HepG2 (cell line): ENCODE data around the gene LIPN. TPM values are rescaled to one million over a fixed set of nuclear protein-coding genes. Genes with fewer than 3 reads are reported as not detected.

ENCODE experiments used
- ATAC-seq: fragments of 200-7000 bp; cut with Tn5 transposase; 3 replicates; pipeline ENCODE4 v1.9.1; 2020; ENCODE audit warnings: mild to moderate bottlenecking, moderate library complexity
- BruUV-seq: library from RNA; stranded (reverse); fragments of 400-500 nt; replicated peaks from 2 replicates; lab custom pipeline; 2021; lab: Mats Ljungman, UMichigan
- CTCF ChIA-PET: fragments of 300-600 bp; formaldehyde crosslinking; extraction: SDS; loops from one replicate; lab custom pipeline; 2021; ENCODE audit warnings: low total read pairs, inconsistent platforms, low intra/inter-chr PET ratio; lab: Yijun Ruan, JAX
- POLR2A ChIA-PET: fragments of 350-600 bp; sonication (Branson Sonifier 250); formaldehyde crosslinking; loops from one replicate; lab custom pipeline; 2020; ENCODE audit warnings: antibody characterized with exemption, inconsistent platforms; lab: Yijun Ruan, JAX
- DNase-seq: peaks from one replicate; pipeline ENCODE4 v3.0.0-alpha.2; 2015; ENCODE audit warnings: low spot score
- FAIRE-seq: peaks from 3 replicates; lab custom pipeline; 2011; peaks lifted over from hg19 to GRCh38; lab: Jason Lieb, UNC
- H2AFZ ChIP-seq: one replicate; pipeline ENCODE4 v1.6.1; 2011; ENCODE audit warnings: low read length, inconsistent platforms
- H3K27ac ChIP-seq: fragments of 300-600 bp; 3 replicates; pipeline ENCODE4 v1.8.0; 2011; ENCODE audit warnings: mixed run types, mild to moderate bottlenecking, mixed read lengths, low read length, inconsistent platforms; ENCODE audit not compliant: insufficient read depth; ENCODE audit errors: extremely low read length
- H3K27me3 ChIP-seq, 2 experiments: fragments of 200-600 bp in 1 of 2; 2 replicates in 1 of 2; 3 replicates in 1 of 2; pipeline versions ENCODE4 v1.6.0 to v1.8.0; 2011; ENCODE audit warnings: low read length in 2 of 2, mild to moderate bottlenecking in 2 of 2, moderate library complexity in 2 of 2, inconsistent platforms in 1 of 2; ENCODE audit not compliant: insufficient read depth in 2 of 2, control insufficient read depth in 1 of 2
- H3K36me3 ChIP-seq, 2 experiments: fragments of 200-600 bp in 1 of 2; replicated peaks in 1 of 2; 2 replicates in 1 of 2; 3 replicates in 1 of 2; pipeline versions ENCODE4 v1.5.1 to v1.8.0; 2011; ENCODE audit warnings: low read length in 2 of 2, inconsistent platforms in 1 of 2; ENCODE audit not compliant: insufficient read depth in 2 of 2, control insufficient read depth in 1 of 2
- H3K4me1 ChIP-seq: 2 replicates; pipeline ENCODE4 v1.5.1; 2012; ENCODE audit warnings: low read length, inconsistent platforms; ENCODE audit not compliant: insufficient read depth
- H3K4me2 ChIP-seq: 2 replicates; pipeline ENCODE4 v1.6.0; 2011; ENCODE audit warnings: low read depth, low read length, inconsistent platforms
- H3K4me3 ChIP-seq, 3 experiments: fragments of 200-600 bp in 1 of 3; sonication (generic), shearing (Covaris generic) in 1 of 3; replicated peaks in 1 of 3; 2 replicates each; pipeline ENCODE4 v1.5.1; 2011 to 2016; ENCODE audit warnings: low read length in 3 of 3, inconsistent platforms in 2 of 3, low read depth in 2 of 3, mild to moderate bottlenecking in 2 of 3, control low read depth in 1 of 3, mixed read lengths in 1 of 3; ENCODE audit not compliant: insufficient read depth in 1 of 3
- H3K79me2 ChIP-seq: one replicate; pipeline ENCODE4 v1.6.1; 2011; ENCODE audit warnings: low read length, inconsistent platforms; ENCODE audit not compliant: insufficient read depth
- H3K9ac ChIP-seq: 2 replicates; pipeline ENCODE4 v1.6.0; 2011; ENCODE audit warnings: mild to moderate bottlenecking, low read depth, low read length, inconsistent platforms; ENCODE audit not compliant: insufficient read depth
- H3K9me3 ChIP-seq: 2 replicates; pipeline ENCODE4 v1.5.1; 2012; ENCODE audit warnings: mild to moderate bottlenecking, low read length
- H4K20me1 ChIP-seq: 2 replicates; pipeline ENCODE4 v1.6.0; 2011; ENCODE audit warnings: inconsistent platforms, mild to moderate bottlenecking, low read length, moderate library complexity; ENCODE audit not compliant: insufficient read depth
- KMT2B ChIP-seq: IDR thresholded peaks from 2 replicates; pipeline ENCODE4 v1.6.1; 2016; ENCODE audit warnings: missing genetic modification reagents, missing compliant biosample characterization
- PHB2 ChIP-seq: fragments of 450-650 bp; IDR thresholded peaks from 2 replicates; pipeline ENCODE4 v1.6.1; 2018; ENCODE audit not compliant: partially characterized antibody
- SSRP1 ChIP-seq: IDR thresholded peaks from 2 replicates; pipeline ENCODE4 v1.6.1; 2016; ENCODE audit warnings: control low read depth
- ZNF17 ChIP-seq: sonication (generic); formaldehyde crosslinking; IDR thresholded peaks from 2 replicates; pipeline ENCODE4 v1.5.0; 2020; ENCODE audit warnings: mild to moderate bottlenecking, missing genetic modification reagents
- ZNF564 ChIP-seq: sonication (generic); formaldehyde crosslinking; IDR thresholded peaks from 2 replicates; pipeline ENCODE4 v1.8.1; 2023; ENCODE audit warnings: mild to moderate bottlenecking, missing genetic modification reagents
- ZNF740 ChIP-seq: sonication (generic); formaldehyde crosslinking; IDR thresholded peaks from 2 replicates; pipeline ENCODE4 v1.4.0; 2020; ENCODE audit warnings: missing genetic modification reagents
- WGBS: methylation state at CpG from one replicate; pipeline ENCODE4 v1.1.6; 2017; ENCODE audit warnings: low lambda C conversion rate; 5-methylcytosine and 5-hydroxymethylcytosine counted together
- in situ Hi-C: cut with HindIII; loops from 2 replicates; pipeline ENCODE4 v1.10.0; 2017; ENCODE audit warnings: low pct_unique_long_range_greater_than_20kb; ENCODE audit not compliant: extremely low pct_ligation_motif_present
- intact Hi-C: fragments of 100-400 bp; cut with micrococcal nuclease; formaldehyde crosslinking; loops from one replicate; pipeline ENCODE4 v1.10.0; 2022; ENCODE audit not compliant: unreplicated experiment
- polyA plus RNA-seq, 8 experiments: library from polyadenylated mRNA; depleted of rRNA in 3 of 8; stranded (reverse) in 7 of 8; unstranded in 1 of 8; fragments of >200 nt; fragmentation: Illumina TruSeq in 4 of 8; extraction: Trizol in 4 of 8; gene quantifications; 2 replicates each; pipeline versions ENCODE4 v1.2.1 to v1.2.3, GENCODE V29; 2011 to 2016; ENCODE audit warnings: low read depth in 4 of 8, missing spikeins in 1 of 8, mixed read lengths in 1 of 8; ENCODE audit not compliant: insufficient read depth in 1 of 8
- total RNA-seq, 5 experiments: library from RNA; depleted of rRNA; stranded (reverse); fragments of >200 nt; fragmentation: Illumina TruSeq; extraction: Trizol; gene quantifications; 2 replicates each; pipeline ENCODE4 v1.2.3, GENCODE V29; 2016; ENCODE audit warnings: low read depth in 1 of 5
- TF ChIP-seq, protein P1 (sequence below): sonication (generic); formaldehyde crosslinking; IDR thresholded peaks from 2 replicates; pipeline ENCODE4 v1.4.0; 2020; ENCODE audit warnings: missing genetic modification reagents

Gene LIPN
- total and polyA plus RNA-seq, 2 of the 13 experiments (the other 11 are each of a cell fraction or from before 2014, with no cell fraction given): not detected

DNA sequence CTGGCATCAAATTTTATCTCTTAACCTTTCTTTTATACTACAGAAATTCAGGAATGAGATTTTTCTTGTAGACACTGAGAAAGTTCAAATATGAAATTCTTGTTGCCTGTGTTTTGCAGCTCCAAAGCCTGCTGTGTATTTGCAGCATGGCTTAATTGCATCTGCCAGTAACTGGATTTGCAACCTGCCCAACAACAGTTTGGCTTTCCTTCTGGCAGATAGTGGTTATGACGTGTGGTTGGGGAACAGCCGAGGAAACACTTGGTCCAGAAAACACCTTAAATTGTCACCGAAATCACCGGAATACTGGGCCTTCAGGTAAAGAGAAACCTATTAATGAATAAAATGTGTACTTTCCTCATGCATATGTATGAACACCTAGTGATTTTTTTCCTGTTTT lies 29.0 kb upstream of the LIPN start:
- Histone ChIP-seq H3K79me2 (no peaks in the 10 kb centered on the region), H4K20me1 (no peaks in the 10 kb centered on the region)
- TF ChIP-seq PHB2: no peak
- no peak for TF ChIP-seq ZNF17
- no peak for TF ChIP-seq SSRP1 (CRISPR knock-in tag)
- TF ChIP-seq KMT2B (CRISPR knock-in tag): no peak
- TF ChIP-seq ZNF564 (CRISPR knock-in tag): no peak
- no peak for TF ChIP-seq ZNF740
- TF ChIP-seq, protein P1, sequence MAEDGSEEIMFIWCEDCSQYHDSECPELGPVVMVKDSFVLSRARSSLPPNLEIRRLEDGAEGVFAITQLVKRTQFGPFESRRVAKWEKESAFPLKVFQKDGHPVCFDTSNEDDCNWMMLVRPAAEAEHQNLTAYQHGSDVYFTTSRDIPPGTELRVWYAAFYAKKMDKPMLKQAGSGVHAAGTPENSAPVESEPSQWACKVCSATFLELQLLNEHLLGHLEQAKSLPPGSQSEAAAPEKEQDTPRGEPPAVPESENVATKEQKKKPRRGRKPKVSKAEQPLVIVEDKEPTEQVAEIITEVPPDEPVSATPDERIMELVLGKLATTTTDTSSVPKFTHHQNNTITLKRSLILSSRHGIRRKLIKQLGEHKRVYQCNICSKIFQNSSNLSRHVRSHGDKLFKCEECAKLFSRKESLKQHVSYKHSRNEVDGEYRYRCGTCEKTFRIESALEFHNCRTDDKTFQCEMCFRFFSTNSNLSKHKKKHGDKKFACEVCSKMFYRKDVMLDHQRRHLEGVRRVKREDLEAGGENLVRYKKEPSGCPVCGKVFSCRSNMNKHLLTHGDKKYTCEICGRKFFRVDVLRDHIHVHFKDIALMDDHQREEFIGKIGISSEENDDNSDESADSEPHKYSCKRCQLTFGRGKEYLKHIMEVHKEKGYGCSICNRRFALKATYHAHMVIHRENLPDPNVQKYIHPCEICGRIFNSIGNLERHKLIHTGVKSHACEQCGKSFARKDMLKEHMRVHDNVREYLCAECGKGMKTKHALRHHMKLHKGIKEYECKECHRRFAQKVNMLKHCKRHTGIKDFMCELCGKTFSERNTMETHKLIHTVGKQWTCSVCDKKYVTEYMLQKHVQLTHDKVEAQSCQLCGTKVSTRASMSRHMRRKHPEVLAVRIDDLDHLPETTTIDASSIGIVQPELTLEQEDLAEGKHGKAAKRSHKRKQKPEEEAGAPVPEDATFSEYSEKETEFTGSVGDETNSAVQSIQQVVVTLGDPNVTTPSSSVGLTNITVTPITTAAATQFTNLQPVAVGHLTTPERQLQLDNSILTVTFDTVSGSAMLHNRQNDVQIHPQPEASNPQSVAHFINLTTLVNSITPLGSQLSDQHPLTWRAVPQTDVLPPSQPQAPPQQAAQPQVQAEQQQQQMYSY (CRISPR knock-in tag): no peak
- TF ChIP-seq, all 625 proteins: peak for 0
- ATAC-seq (no peak), DNase-seq (no peak), FAIRE-seq (no peak)
- Histone ChIP-seq H3K27ac (no peak overlapping the region), H3K4me3 (no peak overlapping the region), H3K4me2 (no peak overlapping the region), H3K4me1 (no peaks in the 10 kb centered on the region), H3K27me3 (no peaks in the 10 kb centered on the region; a peak in 1 of 5 replicates), H3K9me3 (no peaks in the 10 kb centered on the region), H3K36me3 (no peaks in the 10 kb centered on the region), H2AFZ (no peak overlapping the region), H3K9ac (no peak overlapping the region)
- POLR2A ChIA-PET: no interaction called here
- no TSS peak for BruUV-seq
- 58% methylated on average over 4 of the region's 4 CpGs for WGBS
- in situ Hi-C loops: no loop called here
- intact Hi-C loops: no loop called here
- CTCF ChIA-PET: no interaction called here
